H9 (cell line): ENCODE data around the gene PIP4K2A. TPM values are rescaled to one million over a fixed set of nuclear protein-coding genes. Genes with fewer than 3 reads are reported as not detected.

Source experiments
- DNase-seq: peaks from one replicate; pipeline ENCODE4 v3.0.0-alpha.2; 2017
- H2AFZ ChIP-seq: one replicate; pipeline ENCODE4 v1.6.1; 2013; ENCODE audit warnings: mild to moderate bottlenecking, low read length, control low read depth, moderate library complexity
- H2AK5ac ChIP-seq: 2 replicates; pipeline ENCODE4 v1.6.1; 2013; ENCODE audit warnings: low read length, control low read depth, mixed read lengths; ENCODE audit not compliant: insufficient read length
- H2BK120ac ChIP-seq: one replicate; pipeline ENCODE4 v1.6.1; 2013; ENCODE audit warnings: low read depth, mild to moderate bottlenecking, low read length, control low read depth, inconsistent platforms; ENCODE audit not compliant: poor library complexity, severe bottlenecking
- H2BK12ac ChIP-seq: 2 replicates; pipeline ENCODE4 v1.6.1; 2013; ENCODE audit warnings: low read length, control low read depth, mixed read lengths, low read depth; ENCODE audit not compliant: insufficient read length
- H2BK15ac ChIP-seq: 2 replicates; pipeline ENCODE4 v1.6.1; 2013; ENCODE audit warnings: low read depth, low read length, control low read depth
- H2BK20ac ChIP-seq: one replicate; pipeline ENCODE4 v1.6.1; 2013; ENCODE audit warnings: low read depth, mild to moderate bottlenecking, low read length, control low read depth, inconsistent platforms; ENCODE audit not compliant: poor library complexity, severe bottlenecking
- H2BK5ac ChIP-seq: 2 replicates; pipeline ENCODE4 v1.6.1; 2013; ENCODE audit warnings: low read length, control low read depth, mixed read lengths; ENCODE audit not compliant: insufficient read length
- H3K14ac ChIP-seq: 2 replicates; pipeline ENCODE4 v1.6.1; 2013; ENCODE audit warnings: low read length, control low read depth; ENCODE audit not compliant: insufficient read depth
- H3K18ac ChIP-seq: 2 replicates; pipeline ENCODE4 v1.6.1; 2013; ENCODE audit warnings: low read depth, mild to moderate bottlenecking, mixed read lengths, low read length, control low read depth; ENCODE audit not compliant: insufficient read length
- H3K23ac ChIP-seq: 2 replicates; pipeline ENCODE4 v1.6.1; 2013; ENCODE audit warnings: low read length, control low read depth, mixed read lengths, low read depth; ENCODE audit not compliant: insufficient read length
- H3K23me2 ChIP-seq: 2 replicates; pipeline ENCODE4 v1.6.1; 2013; ENCODE audit warnings: low read depth, mild to moderate bottlenecking, mixed read lengths, low read length, control low read depth; ENCODE audit not compliant: insufficient read length, poor library complexity, severe bottlenecking
- H3K27ac ChIP-seq: 2 replicates; pipeline ENCODE4 v1.5.1; 2013; ENCODE audit warnings: low read length, control low read depth, mixed read lengths, low read depth; ENCODE audit not compliant: insufficient read length
- H3K27me3 ChIP-seq: 2 replicates; pipeline ENCODE4 v1.6.1; 2013; ENCODE audit warnings: low read length, control low read depth, inconsistent platforms; ENCODE audit not compliant: insufficient read depth
- H3K4ac ChIP-seq: 2 replicates; pipeline ENCODE4 v1.6.1; 2013; ENCODE audit warnings: low read depth, mild to moderate bottlenecking, control low read depth, inconsistent platforms, low read length, moderate library complexity
- H3K4me1 ChIP-seq: 2 replicates; pipeline ENCODE4 v1.6.1; 2013; ENCODE audit warnings: low read length, control low read depth, inconsistent platforms; ENCODE audit not compliant: insufficient read depth
- H3K4me2 ChIP-seq: 2 replicates; pipeline ENCODE4 v1.6.1; 2013; ENCODE audit warnings: low read length, control low read depth, mixed read lengths; ENCODE audit not compliant: insufficient read length, insufficient read depth
- H3K56ac ChIP-seq: 2 replicates; pipeline ENCODE4 v1.6.1; 2013; ENCODE audit warnings: low read depth, mild to moderate bottlenecking, mixed read lengths, low read length, control low read depth; ENCODE audit not compliant: insufficient read length
- H3K79me1 ChIP-seq: 2 replicates; pipeline ENCODE4 v1.6.1; 2013; ENCODE audit warnings: low read depth, mild to moderate bottlenecking, moderate library complexity, low read length, control low read depth, inconsistent platforms; ENCODE audit not compliant: insufficient read depth, poor library complexity, severe bottlenecking
- H3K79me2 ChIP-seq: 2 replicates; pipeline ENCODE4 v1.6.1; 2013; ENCODE audit warnings: low read length, control low read depth, inconsistent platforms; ENCODE audit not compliant: insufficient read depth
- H3K9ac ChIP-seq: 2 replicates; pipeline ENCODE4 v1.6.1; 2013; ENCODE audit warnings: low read length, control low read depth, mixed read lengths; ENCODE audit not compliant: insufficient read length; ENCODE audit errors: extremely low read depth
- H3K9me3 ChIP-seq: one replicate; pipeline ENCODE4 v1.6.1; 2013; ENCODE audit warnings: low read depth, low read length, inconsistent platforms; ENCODE audit not compliant: control insufficient read depth
- H3T11ph ChIP-seq: one replicate; pipeline ENCODE4 v1.6.1; 2013; ENCODE audit warnings: mild to moderate bottlenecking, low read length, control low read depth, inconsistent platforms
- H4K20me1 ChIP-seq: one replicate; pipeline ENCODE4 v1.6.1; 2013; ENCODE audit not compliant: control insufficient read depth, insufficient read length, insufficient read depth
- H4K5ac ChIP-seq: 2 replicates; pipeline ENCODE4 v1.6.1; 2013; ENCODE audit warnings: low read depth, mild to moderate bottlenecking, mixed read lengths, low read length, control low read depth; ENCODE audit not compliant: insufficient read length
- H4K8ac ChIP-seq: replicated peaks from 2 replicates; pipeline ENCODE4 v1.6.1; 2013; ENCODE audit warnings: low read length, control low read depth, mixed read lengths, low read depth; ENCODE audit not compliant: insufficient read length
- H4K91ac ChIP-seq: 2 replicates; pipeline ENCODE4 v1.6.1; 2013; ENCODE audit warnings: low read depth, mild to moderate bottlenecking, moderate library complexity, mixed read lengths, low read length, control low read depth; ENCODE audit not compliant: insufficient read length
- H3K27ac Mint-ChIP-seq, 3 experiments: 2 replicates in 2 of 3; 3 replicates in 1 of 3; pipeline ENCODE4 v1.8.0; 2020 to 2021; ENCODE audit warnings: mixed read lengths in 3 of 3, mild to moderate bottlenecking in 1 of 3, moderate library complexity in 1 of 3
- H3K27me3 Mint-ChIP-seq: 2 replicates; pipeline ENCODE4 v1.8.0; 2021; ENCODE audit warnings: low read depth, mild to moderate bottlenecking, moderate library complexity, mixed read lengths
- H3K36me3 Mint-ChIP-seq, 3 experiments: 2 replicates in 2 of 3; 3 replicates in 1 of 3; pipeline ENCODE4 v1.8.0; 2020 to 2021; ENCODE audit warnings: low read depth in 3 of 3, mixed read lengths in 3 of 3; ENCODE audit not compliant: insufficient read depth in 1 of 3
- H3K4me1 Mint-ChIP-seq, 2 experiments: 2 replicates each; pipeline ENCODE4 v1.8.0; 2020; ENCODE audit warnings: mixed read lengths in 2 of 2
- H3K4me3 Mint-ChIP-seq, 2 experiments: 2 replicates in 1 of 2; 3 replicates in 1 of 2; pipeline ENCODE4 v1.8.0; 2020 to 2021; ENCODE audit warnings: mild to moderate bottlenecking in 2 of 2, mixed read lengths in 2 of 2, moderate library complexity in 1 of 2
- H3K9me3 Mint-ChIP-seq, 2 experiments: 2 replicates in 1 of 2; 3 replicates in 1 of 2; pipeline ENCODE4 v1.8.0; 2020; ENCODE audit warnings: mild to moderate bottlenecking in 2 of 2, mixed read lengths in 2 of 2, moderate library complexity in 1 of 2
- CTCF ChIP-seq: fragments of 200-600 bp; sonication (generic); conservative IDR thresholded peaks from 3 replicates; pipeline ENCODE4 v1.8.0; 2021; ENCODE audit warnings: antibody characterized with exemption, mild to moderate bottlenecking
- WGBS: extraction: QIAGEN DNeasy Blood & Tissue Kit; methylation state at CpG from one replicate; pipeline ENCODE4 v1.1.7; 2013; ENCODE audit warnings: missing lambda C conversion rate, low lambda C conversion rate, mixed read lengths; ENCODE audit not compliant: insufficient read length; ENCODE audit errors: extremely low coverage; 5-methylcytosine and 5-hydroxymethylcytosine counted together
- total RNA-seq: library from RNA; stranded (reverse); gene quantifications from 2 replicates; pipeline ENCODE4 v1.2.1, GENCODE V29; 2021

Gene PIP4K2A
- total RNA-seq, 1 experiment from 2014 or later, result 33.6 TPM

DNA sequence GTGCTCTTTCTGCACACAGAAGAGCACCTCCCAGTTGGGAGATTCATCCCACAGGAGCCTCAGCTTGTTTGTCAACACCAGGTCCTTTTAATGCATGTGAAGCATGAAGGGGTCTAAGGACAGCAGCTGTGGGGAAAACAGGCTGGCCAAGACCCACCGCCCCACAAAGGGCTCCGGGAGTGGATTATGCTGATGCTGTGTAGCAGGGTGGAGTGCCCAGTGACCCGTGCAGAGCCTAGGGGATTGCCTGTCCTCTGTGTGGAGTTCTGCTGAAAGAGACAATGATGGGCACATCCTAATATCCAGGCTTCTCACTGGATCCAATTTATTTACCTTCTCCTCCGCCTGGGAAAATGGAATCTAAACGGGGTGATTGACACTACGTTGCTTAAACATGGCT, 74.0 kb downstream of the PIP4K2A start:
- Histone ChIP-seq H3K27ac (no peak overlapping the region), H2BK20ac (no peak overlapping the region), H2AFZ (no peak overlapping the region), H4K91ac (no peak overlapping the region), H3K4me1 (no peaks in the 10 kb centered on the region), H3K23ac (no peak overlapping the region), H4K5ac (no peak overlapping the region), H3K27me3 (no peaks in the 10 kb centered on the region), H3K4me2 (no peak overlapping the region), H4K8ac (no peak overlapping the region), H3K9ac (no peak overlapping the region), H2BK15ac (no peak overlapping the region), H4K20me1 (no peaks in the 10 kb centered on the region), H3K18ac (no peak overlapping the region), H3T11ph (no peak overlapping the region), H2BK120ac (no peak overlapping the region), H3K9me3 (no peaks in the 10 kb centered on the region), H3K4ac (no peak overlapping the region), H3K79me2 (peaks cover 14% of the 10 kb centered on the region; the same call in 1 of the 2 replicates), H3K23me2 (no peaks in the 10 kb centered on the region), H2BK12ac (no peak overlapping the region), H2BK5ac (no peak overlapping the region), H2AK5ac (no peak overlapping the region), H3K56ac (no peak overlapping the region), H3K79me1 (peaks cover 9% of the 10 kb centered on the region), H3K14ac (no peak overlapping the region)
- no peak for DNase-seq
- no peaks in the 10 kb centered on the region for H3K9me3 Mint-ChIP-seq
- no peak overlapping the region for H3K4me3 Mint-ChIP-seq
- peaks cover 11 to 17% of the 10 kb centered on the region in 2 experiments for H3K4me1 Mint-ChIP-seq
- no peaks in the 10 kb centered on the region for H3K27me3 Mint-ChIP-seq
- H3K27ac Mint-ChIP-seq, result no peak overlapping the region; a peak in 1 of 7 replicates
- peaks cover 0 to 9% (median 0%) of the 10 kb centered on the region in 3 experiments; a peak in 4 of 7 replicates for H3K36me3 Mint-ChIP-seq
- no CpG with 5 or more reads among the region's 6 CpGs for WGBS
- no peak for TF ChIP-seq CTCF
